ENCODE data around the gene PLAAT5.

The PLAAT5 gene

DNA sequence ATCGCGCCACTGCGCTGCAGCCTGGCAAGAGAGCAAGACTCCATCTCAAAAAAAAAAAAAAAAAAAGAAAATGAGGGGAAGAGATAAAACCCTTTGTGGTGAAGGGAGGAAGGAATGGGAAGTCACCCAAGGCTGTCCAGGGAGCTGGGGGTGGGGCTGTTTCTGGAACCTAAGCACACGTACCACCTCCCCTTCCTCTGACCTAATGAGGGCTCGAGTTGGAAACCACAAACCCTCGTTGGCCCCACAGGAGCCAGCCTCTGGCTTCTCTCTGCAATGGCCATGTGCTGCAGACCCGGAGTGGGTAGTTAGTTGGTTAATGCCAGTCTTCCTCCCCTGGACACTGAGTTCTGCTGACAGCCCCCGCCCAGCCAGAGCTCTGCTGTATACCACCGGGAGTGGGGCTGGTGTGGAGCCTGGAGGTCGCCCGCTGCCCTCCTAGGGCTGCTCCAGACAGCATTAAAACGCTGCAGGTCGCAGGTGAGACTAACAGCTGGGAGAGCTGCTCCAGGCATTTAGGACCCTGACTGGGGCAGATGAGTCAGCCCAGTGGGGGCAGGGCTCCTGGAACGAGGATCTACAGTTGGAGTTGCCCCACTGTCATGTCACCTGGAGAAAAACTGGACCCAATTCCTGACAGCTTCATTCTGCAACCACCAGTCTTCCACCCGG, 15.0 kb upstream of the PLAAT5 start, which contains the start of gene LGALS12:
Gene LGALS12 (plus strand): TSS at position 228 of the 672 bp plus-strand sequence. CDS start 375 bp downstream, at position 603.
- TF ChIP-seq, protein P1, sequence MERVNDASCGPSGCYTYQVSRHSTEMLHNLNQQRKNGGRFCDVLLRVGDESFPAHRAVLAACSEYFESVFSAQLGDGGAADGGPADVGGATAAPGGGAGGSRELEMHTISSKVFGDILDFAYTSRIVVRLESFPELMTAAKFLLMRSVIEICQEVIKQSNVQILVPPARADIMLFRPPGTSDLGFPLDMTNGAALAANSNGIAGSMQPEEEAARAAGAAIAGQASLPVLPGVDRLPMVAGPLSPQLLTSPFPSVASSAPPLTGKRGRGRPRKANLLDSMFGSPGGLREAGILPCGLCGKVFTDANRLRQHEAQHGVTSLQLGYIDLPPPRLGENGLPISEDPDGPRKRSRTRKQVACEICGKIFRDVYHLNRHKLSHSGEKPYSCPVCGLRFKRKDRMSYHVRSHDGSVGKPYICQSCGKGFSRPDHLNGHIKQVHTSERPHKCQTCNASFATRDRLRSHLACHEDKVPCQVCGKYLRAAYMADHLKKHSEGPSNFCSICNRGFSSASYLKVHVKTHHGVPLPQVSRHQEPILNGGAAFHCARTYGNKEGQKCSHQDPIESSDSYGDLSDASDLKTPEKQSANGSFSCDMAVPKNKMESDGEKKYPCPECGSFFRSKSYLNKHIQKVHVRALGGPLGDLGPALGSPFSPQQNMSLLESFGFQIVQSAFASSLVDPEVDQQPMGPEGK (CRISPR knock-in tag; IDR thresholded peaks at IDR 0.05; ENCODE audit: borderline replicate concordance) = no peak
- TF ChIP-seq ZNF565 (CRISPR knock-in tag; conservative IDR thresholded peaks at IDR 0.05; ENCODE audit: low read depth) (no peak), ISL1 (CRISPR knock-in tag; IDR thresholded peaks at IDR 0.05) (no peak), ZNF70 (CRISPR knock-in tag; IDR thresholded peaks at IDR 0.05) (no peak), ZFP30 (CRISPR knock-in tag; IDR thresholded peaks at IDR 0.05) (no peak)
- ATAC-seq = no peak

DNA sequence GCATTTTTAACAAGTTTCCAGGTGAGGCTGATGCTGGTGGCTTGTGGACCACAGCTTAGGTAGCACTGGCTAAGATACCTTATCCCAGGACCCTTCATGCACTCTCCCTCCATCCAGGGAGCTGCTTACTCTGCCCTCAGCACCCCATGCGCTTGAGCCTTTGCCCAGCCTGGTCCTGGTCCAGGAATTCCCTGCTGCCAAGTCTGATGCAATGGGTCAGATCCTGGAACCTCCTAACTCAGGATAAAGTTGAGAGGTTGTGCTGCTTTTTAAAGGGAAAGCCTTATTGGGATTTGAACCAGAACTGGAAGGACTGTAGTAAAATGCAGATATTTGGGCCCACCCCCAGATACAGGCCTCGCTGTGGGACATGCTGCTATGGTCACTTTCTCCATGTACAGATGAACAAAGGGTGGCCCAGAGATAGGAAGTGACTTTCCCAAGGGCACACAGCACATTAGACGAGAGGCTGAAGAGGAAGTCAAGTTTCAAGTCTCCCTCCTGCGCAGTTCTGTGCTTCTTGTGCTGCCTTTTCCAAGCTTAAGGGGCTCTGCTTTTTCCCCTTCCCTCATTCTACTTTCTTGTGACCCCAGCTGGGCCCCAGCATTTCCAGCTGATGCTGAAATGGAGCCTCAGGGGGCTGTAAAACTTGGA, 14.1 kb upstream of the PLAAT5 start:
- ATAC-seq = no peak
- no peak for TF ChIP-seq OSR1 (CRISPR knock-in tag; IDR thresholded peaks at IDR 0.05)
- TF ChIP-seq ARNTL (CRISPR knock-in tag; IDR thresholded peaks at IDR 0.05; ENCODE audit: borderline replicate concordance, low read depth) = no peak
- TF ChIP-seq ISL1 (CRISPR knock-in tag; IDR thresholded peaks at IDR 0.05) = no peak

DNA sequence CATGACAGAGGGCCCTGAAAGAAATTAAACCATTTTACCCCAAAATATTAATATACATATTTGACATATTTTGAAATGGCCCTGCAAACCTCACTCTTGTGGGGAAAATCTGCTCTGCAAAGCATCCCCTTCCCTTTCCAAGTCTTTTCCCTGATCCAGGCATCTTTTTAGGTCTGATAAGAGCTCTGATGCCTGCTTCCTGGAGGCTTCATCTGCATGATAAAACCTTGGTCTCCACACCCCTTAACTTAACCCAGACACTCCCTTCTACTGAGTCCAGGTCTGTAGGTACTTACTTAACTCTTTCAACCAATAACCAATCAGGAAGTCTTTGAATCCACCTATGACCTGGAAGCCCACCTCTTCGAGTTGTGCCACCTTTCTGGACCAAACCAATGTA, 13.1 kb upstream of the PLAAT5 start:
- ATAC-seq = no peak
- TF ChIP-seq ESRRG (CRISPR knock-in tag; IDR thresholded peaks at IDR 0.05) = no peak
- TF ChIP-seq, protein P2, sequence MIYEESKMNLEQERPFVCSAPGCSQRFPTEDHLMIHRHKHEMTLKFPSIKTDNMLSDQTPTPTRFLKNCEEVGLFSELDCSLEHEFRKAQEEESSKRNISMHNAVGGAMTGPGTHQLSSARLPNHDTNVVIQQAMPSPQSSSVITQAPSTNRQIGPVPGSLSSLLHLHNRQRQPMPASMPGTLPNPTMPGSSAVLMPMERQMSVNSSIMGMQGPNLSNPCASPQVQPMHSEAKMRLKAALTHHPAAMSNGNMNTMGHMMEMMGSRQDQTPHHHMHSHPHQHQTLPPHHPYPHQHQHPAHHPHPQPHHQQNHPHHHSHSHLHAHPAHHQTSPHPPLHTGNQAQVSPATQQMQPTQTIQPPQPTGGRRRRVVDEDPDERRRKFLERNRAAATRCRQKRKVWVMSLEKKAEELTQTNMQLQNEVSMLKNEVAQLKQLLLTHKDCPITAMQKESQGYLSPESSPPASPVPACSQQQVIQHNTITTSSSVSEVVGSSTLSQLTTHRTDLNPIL (CRISPR knock-in tag; IDR thresholded peaks at IDR 0.05; ENCODE audit: low read depth) = no peak
- no peak for TF ChIP-seq ZC3H10 (CRISPR knock-in tag; IDR thresholded peaks at IDR 0.05)
- no peak for TF ChIP-seq CSDC2 (CRISPR knock-in tag; IDR thresholded peaks at IDR 0.05)

DNA sequence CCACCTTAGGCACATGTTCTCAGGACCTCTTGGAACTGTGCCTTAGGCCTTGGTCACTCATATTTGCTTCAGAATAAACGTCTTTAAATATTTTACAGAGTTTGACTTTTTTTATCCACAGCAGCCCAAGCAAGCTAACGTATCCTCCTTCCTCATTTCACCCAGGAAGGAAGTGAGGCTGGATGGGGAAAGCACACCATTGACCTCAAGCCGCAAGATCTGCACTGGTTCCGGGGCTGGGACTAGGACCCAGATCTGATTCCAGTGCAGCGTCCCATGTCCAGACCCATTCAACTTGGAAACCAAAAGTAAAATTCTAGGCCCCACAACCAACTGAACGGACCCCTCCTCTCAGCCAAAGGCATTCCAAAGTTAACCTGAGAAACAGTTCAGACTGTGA, 12.5 kb upstream of the PLAAT5 start:
- ATAC-seq = no peak
- TF ChIP-seq, protein P1 (CRISPR knock-in tag; IDR thresholded peaks at IDR 0.05; ENCODE audit: borderline replicate concordance) = no peak
- TF ChIP-seq ESRRG (CRISPR knock-in tag; IDR thresholded peaks at IDR 0.05) = no peak
- TF ChIP-seq OSR1 (CRISPR knock-in tag; IDR thresholded peaks at IDR 0.05) = no peak
- TF ChIP-seq ISL1 (CRISPR knock-in tag; IDR thresholded peaks at IDR 0.05) = no peak

DNA sequence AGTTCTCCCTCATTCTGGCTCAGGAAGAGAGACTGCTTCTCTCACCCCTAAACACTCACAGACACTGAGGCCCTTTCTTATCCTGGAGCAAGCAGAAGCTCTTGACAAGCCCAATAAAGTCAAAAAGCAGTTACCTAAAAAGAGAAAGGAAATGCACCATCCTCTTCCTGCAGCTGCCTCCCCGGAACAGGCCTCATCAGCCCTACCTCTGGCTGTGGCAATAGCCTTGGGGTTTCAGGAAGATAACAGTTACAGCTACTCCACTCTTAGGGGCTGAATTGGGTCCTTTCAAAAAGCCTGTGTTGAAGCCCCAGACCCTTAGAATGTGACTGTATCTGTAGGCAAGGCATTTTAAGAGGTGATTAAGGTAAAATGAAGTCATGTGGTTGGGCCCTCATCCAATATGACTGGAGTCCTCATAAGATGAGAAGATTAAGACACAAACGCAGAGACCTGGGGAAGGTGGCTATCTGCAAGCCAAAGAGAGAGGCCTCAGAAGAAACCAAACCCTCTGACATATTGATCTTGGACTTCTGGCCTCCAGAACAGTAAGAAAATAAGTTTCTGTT, 11.4 kb upstream of the PLAAT5 start:
- TF ChIP-seq, protein P2 (CRISPR knock-in tag; IDR thresholded peaks at IDR 0.05; ENCODE audit: low read depth) = no peak
- TF ChIP-seq TCF4 (CRISPR knock-in tag; IDR thresholded peaks at IDR 0.05; ENCODE audit: borderline replicate concordance) (no peak), ARNTL (CRISPR knock-in tag; IDR thresholded peaks at IDR 0.05; ENCODE audit: borderline replicate concordance, low read depth) (no peak), PPARA (CRISPR knock-in tag; IDR thresholded peaks at IDR 0.05; ENCODE audit: borderline replicate concordance) (no peak)
- no peak for ATAC-seq

DNA sequence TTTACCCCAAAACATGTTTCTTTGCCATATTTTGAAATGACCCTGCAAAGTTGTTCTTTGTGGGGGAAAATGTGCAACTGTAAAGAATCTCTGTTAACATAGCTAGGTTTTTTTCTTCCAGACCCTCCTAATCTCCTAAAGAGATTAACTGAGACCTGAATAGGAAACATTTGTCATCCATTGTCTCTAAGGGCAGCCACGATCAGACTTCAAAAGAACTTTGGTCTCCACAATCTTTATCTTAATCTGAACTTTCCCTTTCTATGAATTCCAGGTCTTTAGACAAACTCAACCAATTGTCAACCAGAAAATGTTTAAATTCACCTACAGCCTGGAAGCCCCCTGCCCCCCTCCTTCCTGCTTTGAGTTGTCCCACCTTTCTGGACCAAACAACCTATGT, 10.3 kb upstream of the PLAAT5 start:
- no peak for ATAC-seq
- TF ChIP-seq ZNF8 (CRISPR knock-in tag; IDR thresholded peaks at IDR 0.05) = no peak
- TF ChIP-seq SNAI2 (CRISPR knock-in tag; IDR thresholded peaks at IDR 0.05) = no peak
- no peak for TF ChIP-seq ZNF565 (CRISPR knock-in tag; conservative IDR thresholded peaks at IDR 0.05; ENCODE audit: low read depth)
- TF ChIP-seq GLIS3 (CRISPR knock-in tag; IDR thresholded peaks at IDR 0.05) = no peak

Data from SK-N-SH treated with all-trans-retinoic acid at 6 μM for 48 hours (cell line).